Activated CD8-positive, alpha-beta T cell treated with anti-CD3 and anti-CD28 coated beads, Interleukin-2, amount 10 ng/mL, durations not matched to agents 7 days and 5 days (primary cell): Measurements from ENCODE around the gene GNAQ. TPM values are rescaled to one million over a fixed set of nuclear protein-coding genes. Genes with fewer than 3 reads are reported as not detected.
"Not testable (repeated sequence)": the region's sequence is repeated elsewhere in the genome, so short reads cannot be mapped to it uniquely, and the experiment has no call there.

ENCODE experiments used
- ATAC-seq: fragments of 150-1000 bp; cut with Tn5 transposase; one replicate; pipeline ENCODE4 v1.10.0; 2021; ENCODE audit warnings: moderate library complexity
- CTCF ChIA-PET: fragments of 350-600 bp; sonication (Branson Sonifier 250); formaldehyde crosslinking; loops from one replicate; lab custom pipeline; 2021; ENCODE audit warnings: antibody characterized with exemption; lab: Charles Lee
- POLR2A ChIA-PET: fragments of 350-600 bp; sonication (Branson Sonifier 250); formaldehyde crosslinking; loops from one replicate; lab custom pipeline; 2021; ENCODE audit warnings: antibody characterized with exemption; lab: Charles Lee
- DNase-seq: peaks from one replicate; pipeline ENCODE4 v3.0.0-alpha.2; 2020
- H3K27ac Mint-ChIP-seq: one replicate; pipeline ENCODE4 v1.8.0; 2021; ENCODE audit warnings: mild to moderate bottlenecking, mixed read lengths
- H3K27me3 Mint-ChIP-seq: one replicate; pipeline ENCODE4 v1.8.0; 2021; ENCODE audit warnings: low read depth, mixed read lengths
- H3K36me3 Mint-ChIP-seq: one replicate; pipeline ENCODE4 v1.8.0; 2021; ENCODE audit warnings: low read depth, mixed read lengths
- H3K4me1 Mint-ChIP-seq: one replicate; pipeline ENCODE4 v1.8.0; 2021; ENCODE audit warnings: low read depth, mixed read lengths
- H3K4me3 Mint-ChIP-seq: one replicate; pipeline ENCODE4 v1.8.0; 2021; ENCODE audit warnings: mild to moderate bottlenecking, mixed read lengths
- H3K9me3 Mint-ChIP-seq: one replicate; pipeline ENCODE4 v1.8.0; 2022; ENCODE audit warnings: mixed read lengths; ENCODE audit not compliant: insufficient read depth
- total RNA-seq, 2 experiments: library from RNA; stranded (reverse); gene quantifications; one replicate each; pipeline ENCODE4 v1.2.3, GENCODE V29; 2021

The GNAQ gene
- total RNA-seq, 2 experiments from 2014 or later: 29.0 to 29.7 TPM

DNA sequence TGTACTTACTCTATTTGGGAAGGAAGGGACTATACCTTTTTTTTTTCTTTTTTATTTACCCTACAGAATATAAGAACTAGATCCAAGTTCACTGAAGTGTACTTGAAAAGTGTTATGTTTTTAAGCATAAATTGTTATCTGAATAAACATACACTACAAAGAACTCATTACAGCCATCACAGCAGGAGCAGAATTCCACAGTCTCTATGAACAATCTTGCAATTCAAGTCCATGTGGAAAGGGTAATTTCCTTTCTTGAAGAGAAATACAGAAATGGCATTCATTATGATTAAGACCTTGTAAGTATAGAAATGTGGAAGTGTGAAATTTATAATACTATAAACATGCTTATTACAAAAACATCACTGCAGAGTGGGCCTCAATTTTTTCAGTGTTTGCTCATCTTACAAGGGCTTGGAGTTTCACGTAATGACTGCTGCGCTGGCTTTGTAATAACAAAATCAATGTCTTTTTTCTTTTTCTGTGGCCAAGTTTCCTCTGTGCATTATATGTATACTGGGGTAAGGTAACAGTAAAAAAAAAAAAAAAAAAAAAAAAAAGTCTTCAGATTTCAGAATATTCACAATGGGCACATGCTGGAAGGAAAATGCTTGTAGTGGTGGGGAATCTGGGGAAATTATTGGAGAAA is 306.4 kb downstream of the GNAQ start:
- H3K27ac Mint-ChIP-seq: no peak overlapping the region
- peaks cover 45% of the 10 kb centered on the region for H3K36me3 Mint-ChIP-seq
- H3K4me1 Mint-ChIP-seq: peaks cover 17% of the 10 kb centered on the region
- ChIA-PET CTCF (no interaction called here), POLR2A (no interaction called here)
- ATAC-seq (no peak), DNase-seq (no peak)
- H3K9me3 Mint-ChIP-seq: no peaks in the 10 kb centered on the region
- H3K4me3 Mint-ChIP-seq: no peak overlapping the region
- no peaks in the 10 kb centered on the region for H3K27me3 Mint-ChIP-seq

- DNase-seq, ATAC-seq, POLR2A ChIA-PET, H3K4me3 Mint-ChIP-seq, H3K27me3 Mint-ChIP-seq, H3K9me3 Mint-ChIP-seq, H3K27ac Mint-ChIP-seq, H3K4me1 Mint-ChIP-seq: not testable (repeated sequence)
- peaks cover 22% of the 10 kb centered on the region for H3K36me3 Mint-ChIP-seq
- CTCF ChIA-PET: interaction anchor here (0.9 kb wide), 1 partner anchor 71 kb away, joined by 3 read pairs; no protein-coding TSS in a partner anchor
Measured at GRCh38 chr9:77721156-77721555, 310.5 kb downstream of the GNAQ start.

DNA sequence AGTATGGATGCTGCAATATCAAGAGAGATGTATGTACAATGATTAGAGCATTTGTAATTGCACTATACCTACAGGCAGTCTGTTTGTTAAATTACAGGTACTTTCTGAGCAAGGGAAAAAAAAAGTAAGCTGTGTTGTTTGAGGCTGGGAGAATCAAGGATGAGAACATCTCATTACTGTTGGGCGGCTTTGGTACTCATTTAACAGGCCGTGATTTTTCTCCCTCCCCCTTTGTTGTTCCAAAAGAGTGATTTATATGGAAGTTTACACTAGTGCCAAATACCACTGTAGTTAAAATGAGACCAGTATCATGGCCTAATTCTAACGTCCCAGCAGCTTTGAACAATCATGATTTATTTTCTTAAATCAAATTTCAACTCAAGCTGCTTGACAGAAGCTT is 312.3 kb downstream of the GNAQ start:
- no peak overlapping the region for H3K4me3 Mint-ChIP-seq
- peaks cover 9% of the 10 kb centered on the region for H3K36me3 Mint-ChIP-seq
- H3K9me3 Mint-ChIP-seq: no peaks in the 10 kb centered on the region
- no peaks in the 10 kb centered on the region for H3K4me1 Mint-ChIP-seq
- ATAC-seq (no peak), DNase-seq (no peak)
- POLR2A ChIA-PET: no interaction called here
- CTCF ChIA-PET: interaction anchor here (1.2 kb wide), 1 partner anchor 263 kb away, joined by 3 read pairs; no protein-coding TSS in a partner anchor
- no peak overlapping the region for H3K27ac Mint-ChIP-seq
- no peaks in the 10 kb centered on the region for H3K27me3 Mint-ChIP-seq

GRCh38 chr9:77718298-77718640 is 313.3 kb downstream of the GNAQ start:
- CTCF ChIA-PET, DNase-seq, ATAC-seq, H3K27ac Mint-ChIP-seq, H3K9me3 Mint-ChIP-seq, H3K27me3 Mint-ChIP-seq, H3K36me3 Mint-ChIP-seq, H3K4me1 Mint-ChIP-seq, H3K4me3 Mint-ChIP-seq: not testable (repeated sequence)
- POLR2A ChIA-PET: interaction anchor here (0.6 to 0.7 kb wide), 2 partner anchors 13 kb away, joined by 3 read pairs; no protein-coding TSS in a partner anchor

- CTCF ChIA-PET, H3K36me3 Mint-ChIP-seq, ATAC-seq, DNase-seq, H3K9me3 Mint-ChIP-seq, H3K4me3 Mint-ChIP-seq, H3K27ac Mint-ChIP-seq, H3K4me1 Mint-ChIP-seq, H3K27me3 Mint-ChIP-seq: not testable (repeated sequence)
- POLR2A ChIA-PET: interaction anchor here (0.6 to 0.7 kb wide), 2 partner anchors 13 kb away, joined by 3 read pairs; no protein-coding TSS in a partner anchor
Measured at GRCh38 chr9:77717608-77718297, 313.9 kb downstream of the GNAQ start.

GRCh38 chr9:77714077-77714549 is 317.5 kb downstream of the GNAQ start:
- ChIA-PET POLR2A (no interaction called here), CTCF (no interaction called here)
- no peak overlapping the region for H3K27ac Mint-ChIP-seq
- DNase-seq: no peak
- H3K4me3 Mint-ChIP-seq: no peak overlapping the region
- no peaks in the 10 kb centered on the region for H3K27me3 Mint-ChIP-seq
- H3K4me1 Mint-ChIP-seq: no peaks in the 10 kb centered on the region
- H3K36me3 Mint-ChIP-seq: peaks cover 3% of the 10 kb centered on the region
- peaks cover 8% of the 10 kb centered on the region for H3K9me3 Mint-ChIP-seq
- ATAC-seq: no peak

- ATAC-seq (no peak), DNase-seq (no peak)
- no peaks in the 10 kb centered on the region for H3K4me1 Mint-ChIP-seq
- H3K9me3 Mint-ChIP-seq: peaks cover 8% of the 10 kb centered on the region
- CTCF ChIA-PET: no interaction called here
- no peak overlapping the region for H3K4me3 Mint-ChIP-seq
- H3K27ac Mint-ChIP-seq: no peak overlapping the region
- POLR2A ChIA-PET: interaction anchor here (0.6 kb wide), 1 partner anchor 363 kb away, joined by 3 read pairs; no protein-coding TSS in a partner anchor
- no peaks in the 10 kb centered on the region for H3K27me3 Mint-ChIP-seq
- peaks cover 2% of the 10 kb centered on the region for H3K36me3 Mint-ChIP-seq
Measured at GRCh38 chr9:77712533-77713130, 319.0 kb downstream of the GNAQ start.

DNA sequence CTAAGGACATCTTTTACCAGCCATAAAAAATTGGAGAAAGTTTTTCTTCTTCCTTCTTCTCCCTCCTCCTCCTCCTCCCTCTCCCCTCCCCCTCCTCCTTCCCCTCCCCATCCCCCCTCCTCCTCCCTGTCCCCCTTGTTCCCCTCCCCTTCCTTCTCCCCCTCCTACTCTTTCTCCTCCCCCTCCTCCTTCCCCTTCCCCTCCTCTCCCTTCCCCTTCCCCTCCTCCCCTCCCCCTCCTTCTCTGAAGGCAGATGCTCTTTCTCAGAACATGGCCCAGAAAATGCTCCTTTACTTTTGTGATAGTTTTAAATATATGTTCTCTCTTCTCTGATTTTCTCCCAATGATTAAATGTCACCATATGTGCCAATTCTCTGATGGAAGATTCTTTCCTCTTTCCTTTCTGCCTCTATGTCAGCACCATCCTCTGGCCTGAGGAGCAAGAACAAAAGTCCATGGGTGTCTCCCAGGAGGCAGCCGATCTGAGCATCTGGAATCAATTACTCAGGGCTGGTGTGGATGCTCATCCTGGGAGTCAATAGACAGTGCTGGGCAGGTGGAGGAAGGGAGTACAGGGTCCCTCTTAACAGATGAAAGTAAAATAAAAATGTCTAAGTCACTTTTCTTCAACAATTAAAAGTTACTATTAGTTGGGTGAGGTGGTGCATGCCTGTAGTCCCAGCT is 320.5 kb downstream of the GNAQ start:
- no peak overlapping the region for H3K4me3 Mint-ChIP-seq
- POLR2A ChIA-PET: no interaction called here
- H3K27me3 Mint-ChIP-seq: no peaks in the 10 kb centered on the region
- DNase-seq: no peak
- ATAC-seq: no peak
- no peaks in the 10 kb centered on the region for H3K4me1 Mint-ChIP-seq
- no peak overlapping the region for H3K27ac Mint-ChIP-seq
- peaks cover 2% of the 10 kb centered on the region for H3K36me3 Mint-ChIP-seq
- H3K9me3 Mint-ChIP-seq: peaks cover 8% of the 10 kb centered on the region
- CTCF ChIA-PET: no interaction called here

GRCh38 chr9:77710316-77710715 is 321.3 kb downstream of the GNAQ start:
- ATAC-seq (no peak), DNase-seq (no peak)
- Mint-ChIP-seq H3K9me3 (peaks cover 8% of the 10 kb centered on the region), H3K4me1 (no peaks in the 10 kb centered on the region), H3K4me3 (no peak overlapping the region), H3K27ac (no peak overlapping the region), H3K27me3 (no peaks in the 10 kb centered on the region), H3K36me3 (peaks cover 2% of the 10 kb centered on the region)
- ChIA-PET CTCF (no interaction called here), POLR2A (no interaction called here)

GRCh38 chr9:77708064-77708815 is 323.4 kb downstream of the GNAQ start:
- H3K27ac Mint-ChIP-seq: no peak overlapping the region

GRCh38 chr9:77707383-77708063 is 324.1 kb downstream of the GNAQ start:
- POLR2A ChIA-PET: no interaction called here
- ATAC-seq: no peak

More at GRCh38 chr9:77708064-77708815, 323.4 kb downstream of the GNAQ start:
- no peaks in the 10 kb centered on the region for H3K4me1 Mint-ChIP-seq
- ATAC-seq: no peak
- POLR2A ChIA-PET: no interaction called here
- H3K27me3 Mint-ChIP-seq: no peaks in the 10 kb centered on the region
- H3K36me3 Mint-ChIP-seq: peaks cover 2% of the 10 kb centered on the region
- DNase-seq: no peak
- peaks cover 8% of the 10 kb centered on the region for H3K9me3 Mint-ChIP-seq
- H3K4me3 Mint-ChIP-seq: no peak overlapping the region
- CTCF ChIA-PET: no interaction called here

More at GRCh38 chr9:77707383-77708063, 324.1 kb downstream of the GNAQ start:
- Mint-ChIP-seq H3K9me3 (peaks cover 8% of the 10 kb centered on the region), H3K27ac (no peak overlapping the region), H3K36me3 (peaks cover 2% of the 10 kb centered on the region), H3K4me1 (no peaks in the 10 kb centered on the region), H3K27me3 (no peaks in the 10 kb centered on the region), H3K4me3 (no peak overlapping the region)
- no peak for DNase-seq
- CTCF ChIA-PET: no interaction called here
